HG02759 (cell line): ENCODE measurements around the gene UBC.
"Not testable (repeated sequence)": the region's sequence is repeated elsewhere in the genome, so short reads cannot be mapped to it uniquely, and the experiment has no call there.

ENCODE experiments used
- ATAC-seq: cut with Tn5 transposase; IDR thresholded peaks from one replicate; pipeline ENCODE4 v1.9.1; 2021; ENCODE audit warnings: mild to moderate bottlenecking, moderate library complexity; ENCODE audit not compliant: unreplicated experiment

Gene UBC

DNA sequence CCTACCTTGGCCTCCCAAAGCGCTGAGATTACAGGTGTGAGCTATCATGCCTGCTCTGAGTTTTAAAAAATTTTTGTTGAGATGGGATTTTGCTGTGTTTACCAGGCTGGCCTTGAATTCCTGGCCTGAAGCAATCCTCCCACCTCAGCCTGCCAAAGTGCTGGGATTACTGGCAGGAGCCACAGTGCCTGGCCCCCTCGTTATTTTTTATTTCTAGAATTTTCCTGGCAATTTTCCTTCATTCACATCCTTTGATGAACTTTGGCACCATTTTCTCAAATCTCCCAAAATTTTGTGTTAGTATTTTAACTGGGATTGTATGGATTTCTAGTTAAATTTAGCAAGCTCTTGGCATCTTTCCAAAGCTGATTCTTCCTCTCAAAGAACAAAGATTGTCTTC, 26.2 kb downstream of the UBC start:
- ATAC-seq, result no peak

DNA sequence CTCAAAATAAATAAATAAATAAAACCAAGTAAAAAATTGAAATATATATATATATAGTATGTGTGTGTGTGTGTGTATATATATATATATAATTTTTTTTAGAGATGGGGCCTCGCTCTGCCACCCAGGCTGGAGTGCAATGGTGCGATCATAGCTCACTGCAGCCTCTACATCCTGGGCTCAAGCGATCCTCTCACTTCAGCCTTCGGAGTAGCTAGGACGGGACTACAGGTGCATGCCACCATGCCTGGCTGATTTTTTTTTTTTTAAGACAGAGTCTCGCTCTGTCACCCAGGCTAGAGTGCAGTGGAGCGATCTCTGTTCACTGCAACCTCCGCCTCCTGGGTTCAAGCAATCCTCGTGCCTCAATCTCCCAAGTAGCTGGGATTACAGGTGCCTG, 26.7 kb downstream of the UBC start:
- ATAC-seq, result not testable (repeated sequence)

DNA sequence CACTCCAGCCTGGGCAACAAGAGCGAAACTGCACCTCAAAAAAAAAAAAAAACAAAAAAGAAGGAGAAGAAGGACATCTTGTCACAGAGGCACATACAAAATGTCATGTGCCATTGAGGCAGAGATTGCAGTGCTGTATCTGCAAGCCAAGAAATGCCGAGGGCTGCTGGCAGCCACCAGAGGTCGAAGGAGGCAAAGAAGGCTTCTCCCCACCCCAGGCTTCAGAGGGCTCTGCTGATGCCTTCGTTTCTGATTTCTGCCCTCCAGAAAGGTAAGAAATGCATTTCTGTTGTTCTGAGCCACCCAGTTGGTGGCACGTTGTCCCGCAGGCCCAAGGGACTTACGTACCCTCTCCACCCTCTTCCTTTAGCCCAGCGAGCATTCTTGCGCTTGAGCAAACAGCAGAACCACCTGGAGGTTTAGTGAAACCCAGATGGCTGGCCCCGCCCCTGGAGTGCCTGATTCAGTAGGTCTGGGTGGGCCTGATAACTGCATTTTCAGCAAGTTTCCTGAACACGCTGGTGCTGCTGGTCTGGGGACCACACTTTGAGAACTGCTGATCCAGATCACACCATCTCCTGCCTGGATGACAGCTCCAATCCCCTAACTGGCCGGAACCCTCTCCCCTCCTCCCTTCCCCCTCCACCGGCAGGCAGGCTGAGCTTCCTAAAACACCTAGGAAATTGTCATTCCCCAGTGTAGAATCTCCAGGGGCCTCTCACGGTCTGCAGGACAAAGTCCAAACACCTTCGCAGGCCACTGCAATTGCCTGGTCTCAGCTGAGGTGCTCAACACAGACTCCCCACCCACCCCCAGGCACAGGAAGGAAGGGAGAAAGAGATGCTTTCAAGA, 29.6 kb downstream of the UBC start:
- ATAC-seq, result peak; percentile 94

DNA sequence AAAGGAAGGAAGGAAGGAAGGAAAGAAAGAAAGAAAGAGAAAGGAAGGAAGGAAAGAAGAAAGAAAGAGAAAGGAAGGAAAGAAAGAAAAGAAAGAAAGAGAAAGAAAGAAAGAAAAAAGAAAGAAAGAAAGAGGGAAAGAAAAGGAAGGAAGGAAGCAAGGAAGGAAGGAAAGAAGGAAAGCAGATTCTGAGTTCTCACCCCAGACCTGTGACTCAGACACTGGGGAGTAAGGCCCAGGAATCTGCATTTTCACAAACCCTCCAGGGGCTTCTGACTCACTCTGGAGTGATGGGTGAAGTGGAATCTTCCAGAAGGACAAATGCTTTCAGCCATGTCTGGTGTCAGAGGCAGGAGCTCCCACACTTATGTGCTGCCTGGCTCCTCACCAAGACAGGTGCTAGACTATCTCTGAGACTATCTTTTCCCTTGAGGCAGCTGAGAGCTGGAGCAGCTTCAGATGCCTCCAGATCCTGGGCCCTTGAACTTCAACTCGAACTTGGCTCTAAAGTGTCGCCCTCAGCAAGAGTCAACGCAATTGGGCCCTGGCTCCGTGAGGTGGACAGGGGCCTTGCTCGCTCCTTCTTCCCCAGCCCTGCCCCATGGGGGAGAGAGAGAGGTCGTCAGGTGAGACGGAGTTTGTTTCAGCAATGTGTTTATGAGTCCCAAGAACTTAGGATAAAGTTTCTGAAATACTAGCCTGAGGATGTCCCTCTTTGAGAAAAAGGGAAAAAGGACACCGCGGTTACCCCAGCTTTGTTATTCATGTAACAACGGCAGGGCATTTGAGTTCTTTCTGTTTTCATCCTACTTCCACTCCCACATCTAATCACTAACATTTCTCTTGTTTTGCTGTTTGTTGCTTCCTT, 31.0 kb downstream of the UBC start:
- no peak for ATAC-seq

DNA sequence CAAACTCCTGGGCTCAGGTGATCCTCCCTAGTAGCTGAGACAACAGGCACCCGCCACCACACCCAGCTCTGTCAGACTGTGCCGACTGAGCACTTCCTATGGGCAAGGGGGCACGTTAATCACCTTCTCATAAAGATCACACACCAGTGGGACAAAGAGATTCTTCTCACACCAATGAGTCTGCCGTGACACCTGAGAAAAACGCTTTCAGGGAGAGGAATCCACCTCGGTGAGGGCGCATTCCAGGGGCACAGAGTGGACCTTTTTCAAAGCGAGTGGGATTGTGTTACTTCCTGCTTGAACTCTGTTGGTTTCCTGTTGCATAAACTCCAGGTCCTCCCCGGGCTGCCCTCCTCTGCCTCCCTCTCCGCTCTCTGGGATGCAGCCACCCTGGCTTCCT, 33.3 kb downstream of the UBC start:
- no peak for ATAC-seq

DNA sequence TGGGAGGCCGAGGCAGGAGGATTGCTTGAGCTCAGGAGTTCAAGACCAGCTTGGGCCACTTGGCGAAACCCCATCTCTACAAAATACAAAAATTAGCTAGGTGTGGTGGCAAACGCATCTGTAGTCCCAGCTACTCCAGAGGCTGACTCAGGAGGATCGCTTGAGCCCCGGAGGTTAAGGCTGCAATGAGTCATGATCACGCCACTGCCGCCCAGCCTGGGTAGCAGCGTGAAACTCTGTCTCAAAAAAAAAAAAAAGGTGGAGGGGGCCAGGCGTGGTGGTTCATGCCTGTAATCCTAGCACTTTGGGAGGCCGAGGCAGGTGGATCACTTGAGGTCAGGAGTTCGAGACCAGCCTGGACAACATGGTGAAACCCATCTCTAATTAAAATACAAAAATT, 34.1 kb downstream of the UBC start:
- ATAC-seq, result not testable (repeated sequence)

DNA sequence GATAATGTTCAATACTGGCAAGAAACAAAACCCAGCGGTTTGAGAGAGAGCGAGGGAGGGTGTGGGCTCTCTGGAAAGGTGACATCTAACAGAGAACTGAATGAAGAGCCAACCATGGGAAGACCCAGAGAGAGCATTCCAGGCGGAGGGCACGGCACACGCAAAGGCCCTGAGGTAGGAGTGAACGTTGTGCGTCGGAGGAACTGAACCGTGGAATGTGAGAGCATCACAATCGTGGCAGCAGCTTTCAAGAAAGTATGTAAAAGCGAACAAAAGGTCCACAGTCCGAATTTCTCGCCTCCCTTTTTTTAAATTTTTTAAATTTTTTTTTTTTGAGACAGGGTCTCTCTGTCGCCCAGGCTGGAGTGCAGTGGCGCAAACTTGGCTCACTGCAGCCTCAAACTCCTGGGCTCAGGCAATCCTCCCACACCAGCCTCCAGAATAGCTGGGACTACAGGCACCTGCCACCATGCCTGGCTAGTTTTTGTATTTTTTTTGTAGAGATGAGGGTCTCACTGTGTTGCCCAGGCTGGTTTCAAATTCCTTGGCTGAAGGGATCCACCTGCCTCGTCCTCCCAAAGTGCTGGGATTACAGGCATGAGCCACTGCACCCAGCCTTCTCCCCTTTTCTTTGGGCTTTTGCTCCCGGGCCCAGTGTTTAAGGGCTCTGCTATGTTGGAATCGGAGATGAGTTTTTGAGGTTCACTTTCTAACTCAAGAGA, 35.5 kb downstream of the UBC start:
- no peak for ATAC-seq

DNA sequence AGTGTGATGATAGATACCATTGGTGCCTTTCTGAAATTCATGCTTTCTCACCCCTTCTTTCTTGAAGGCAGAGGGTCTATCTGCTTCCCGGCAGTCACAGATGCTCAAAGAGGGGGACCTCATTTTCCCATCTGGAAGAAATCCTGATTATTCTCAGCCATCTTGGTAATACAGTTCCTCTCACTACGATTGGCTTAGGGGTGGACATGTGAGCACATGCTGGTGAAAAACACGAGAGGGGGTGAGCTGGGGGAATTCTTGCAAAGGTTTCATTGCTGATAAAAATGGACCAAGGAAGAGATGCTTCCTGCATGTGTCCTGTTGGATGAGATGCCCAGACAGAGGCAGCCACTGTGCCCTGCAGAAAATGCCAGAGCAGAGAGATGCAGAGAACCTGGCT, 37.0 kb downstream of the UBC start:
- no peak for ATAC-seq

DNA sequence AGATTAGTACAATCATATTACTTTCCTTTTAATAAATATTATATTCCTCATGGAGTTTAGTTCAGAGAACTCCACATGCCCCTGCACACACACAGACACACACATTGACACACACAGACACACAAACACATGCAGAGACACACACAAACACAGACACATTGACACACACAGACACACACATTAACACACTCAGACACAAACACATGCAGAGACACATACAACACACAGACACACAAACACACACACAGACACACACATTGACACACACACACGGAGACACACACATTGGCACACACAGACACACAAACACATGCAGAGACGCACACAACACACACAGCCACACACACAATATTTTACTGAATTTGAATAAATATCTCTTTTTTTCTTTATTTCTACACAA, 38.3 kb downstream of the UBC start:
- ATAC-seq, result no peak

DNA sequence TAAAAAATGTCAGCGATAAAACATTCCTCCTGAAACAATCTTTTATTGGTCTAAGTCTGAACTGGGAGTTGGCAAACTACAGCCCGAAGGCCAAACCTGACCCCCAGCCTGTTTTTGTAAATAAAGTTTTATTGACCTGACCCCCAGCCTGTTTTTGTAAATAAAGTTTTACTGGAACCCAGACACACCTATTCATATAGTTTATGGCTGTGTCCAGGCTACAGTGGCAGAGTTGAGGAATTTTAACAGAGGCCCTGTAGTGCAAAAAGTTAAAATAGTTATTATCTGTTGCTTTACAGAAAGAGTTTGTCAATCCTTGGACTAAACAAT, 38.7 kb downstream of the UBC start:
- no peak for ATAC-seq

DNA sequence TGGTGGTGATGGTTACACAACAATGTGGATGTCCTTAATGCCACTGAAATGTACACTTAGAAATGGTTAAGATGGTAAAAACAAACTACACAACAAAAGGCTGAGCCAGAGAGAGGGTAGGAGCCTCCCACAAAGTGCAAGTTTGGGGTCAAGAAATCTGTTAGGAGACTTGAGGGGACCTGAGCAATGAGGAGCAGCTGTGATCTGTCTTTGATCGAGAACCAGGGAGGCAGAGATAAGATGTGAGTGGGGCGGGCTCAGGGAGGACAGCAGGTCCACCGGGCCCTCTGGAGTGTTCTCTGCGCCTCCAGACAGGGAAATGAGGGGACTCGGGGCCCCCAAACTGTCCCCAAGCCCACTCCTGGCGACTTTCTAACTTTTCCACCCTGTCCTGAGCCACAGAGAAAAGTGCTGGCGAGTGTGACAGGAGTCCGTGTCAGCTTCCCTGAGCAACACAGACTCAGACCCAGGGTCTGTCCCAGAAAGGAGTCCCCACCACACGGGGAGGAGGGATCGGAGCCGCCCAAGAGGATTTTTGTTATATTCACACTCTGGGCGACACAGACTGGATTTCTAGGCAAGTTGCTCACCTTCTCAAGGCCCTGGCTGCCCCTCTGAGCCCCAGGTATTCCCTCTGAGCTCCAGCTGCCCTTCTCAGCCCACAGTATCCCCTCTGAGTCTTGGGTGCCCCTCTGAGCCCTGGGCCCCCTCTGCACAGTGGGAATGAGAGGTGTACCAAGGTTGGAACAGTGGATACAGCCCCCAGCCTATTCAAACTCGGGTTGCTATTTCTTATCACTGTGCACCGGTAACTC, 39.3 kb downstream of the UBC start:
- no peak for ATAC-seq

DNA sequence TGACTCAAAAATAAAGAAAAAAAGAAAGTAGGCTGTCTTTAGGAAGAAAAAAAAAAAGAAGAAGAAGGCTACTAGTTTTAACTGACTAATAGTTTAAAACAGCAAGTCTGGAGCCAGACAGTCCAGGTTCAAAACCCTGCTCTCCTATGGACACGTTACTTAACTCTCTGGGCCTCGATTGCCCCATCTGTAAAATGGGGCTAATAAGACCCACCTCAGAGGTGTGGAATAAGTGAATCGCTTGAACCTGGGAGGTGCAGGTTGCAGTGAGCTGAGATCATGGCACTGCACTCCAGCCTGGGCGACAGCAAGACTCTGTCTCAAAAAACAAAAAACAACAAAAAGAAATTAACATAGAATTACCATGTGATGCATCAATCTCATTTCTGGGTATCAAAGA, 40.3 kb downstream of the UBC start:
- ATAC-seq, result no peak

DNA sequence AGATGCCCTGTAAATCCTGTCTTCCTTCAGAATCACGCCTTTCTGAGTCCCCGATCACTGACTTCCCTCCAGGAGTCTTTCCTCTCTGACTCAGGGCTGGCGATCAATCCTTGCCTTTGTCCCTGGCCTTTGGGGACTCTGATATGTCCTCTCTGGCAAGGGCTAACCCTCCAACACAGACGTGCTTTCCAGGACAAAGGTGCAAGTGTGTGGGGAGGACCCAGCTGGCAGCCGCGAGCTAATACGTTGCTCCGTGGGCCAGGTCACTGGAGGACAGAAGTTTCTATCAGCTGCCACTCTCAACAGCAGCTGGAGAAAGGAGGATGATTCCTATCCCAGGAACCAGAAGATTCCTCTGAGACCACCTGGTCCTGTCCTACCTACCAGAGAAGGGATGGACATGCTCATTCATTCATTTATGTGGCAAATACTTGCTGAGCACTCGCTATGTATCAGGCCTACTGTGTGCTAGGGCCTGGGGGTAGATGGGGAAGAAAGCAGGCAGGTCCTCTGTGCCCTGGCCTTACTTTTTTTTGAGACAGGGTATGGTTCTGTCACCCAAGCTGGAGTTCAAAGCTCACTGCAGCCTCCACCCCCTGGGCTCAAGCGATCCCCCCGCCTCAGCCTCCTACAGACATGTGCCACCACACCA, 42.3 kb downstream of the UBC start:
- ATAC-seq, result no peak

DNA sequence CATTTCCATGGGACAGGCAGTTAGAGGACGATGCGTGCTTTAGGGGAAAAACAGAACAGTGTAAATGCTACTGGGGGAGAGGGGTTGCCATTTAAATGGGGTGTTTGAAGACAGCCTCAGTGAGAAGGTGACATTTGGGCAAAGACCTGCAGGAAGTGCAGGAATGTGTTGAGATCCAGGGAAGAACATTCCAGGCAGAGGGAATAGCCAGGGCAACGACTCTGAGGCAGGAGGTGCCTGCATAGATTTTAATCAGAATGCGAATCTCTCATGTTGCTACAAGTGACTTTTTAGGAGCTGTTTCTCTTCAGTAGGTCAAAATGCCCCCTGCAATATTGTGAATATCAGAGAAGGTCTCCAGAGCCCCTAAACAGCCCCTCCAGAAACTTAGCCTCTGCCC, 43.2 kb downstream of the UBC start:
- ATAC-seq, result no peak

DNA sequence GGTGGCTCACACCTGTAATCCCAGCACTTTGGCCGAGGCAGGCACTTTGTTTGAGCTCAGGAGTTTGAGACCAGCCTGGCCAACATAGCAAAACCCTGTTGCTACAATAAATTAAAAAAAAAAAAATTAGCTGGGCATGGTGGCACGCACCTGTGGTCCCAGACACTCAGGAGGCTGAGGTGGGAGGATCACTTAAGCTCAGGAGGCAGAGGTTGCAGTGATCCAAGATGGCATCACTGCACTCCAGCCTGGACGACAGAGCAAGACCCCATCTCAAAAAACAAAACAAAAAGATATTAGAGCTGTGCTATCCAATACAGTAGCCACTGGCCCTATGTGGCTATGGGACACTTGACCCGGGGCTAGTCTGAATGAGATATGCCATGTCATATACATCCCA, 43.9 kb downstream of the UBC start:
- no peak for ATAC-seq

DNA sequence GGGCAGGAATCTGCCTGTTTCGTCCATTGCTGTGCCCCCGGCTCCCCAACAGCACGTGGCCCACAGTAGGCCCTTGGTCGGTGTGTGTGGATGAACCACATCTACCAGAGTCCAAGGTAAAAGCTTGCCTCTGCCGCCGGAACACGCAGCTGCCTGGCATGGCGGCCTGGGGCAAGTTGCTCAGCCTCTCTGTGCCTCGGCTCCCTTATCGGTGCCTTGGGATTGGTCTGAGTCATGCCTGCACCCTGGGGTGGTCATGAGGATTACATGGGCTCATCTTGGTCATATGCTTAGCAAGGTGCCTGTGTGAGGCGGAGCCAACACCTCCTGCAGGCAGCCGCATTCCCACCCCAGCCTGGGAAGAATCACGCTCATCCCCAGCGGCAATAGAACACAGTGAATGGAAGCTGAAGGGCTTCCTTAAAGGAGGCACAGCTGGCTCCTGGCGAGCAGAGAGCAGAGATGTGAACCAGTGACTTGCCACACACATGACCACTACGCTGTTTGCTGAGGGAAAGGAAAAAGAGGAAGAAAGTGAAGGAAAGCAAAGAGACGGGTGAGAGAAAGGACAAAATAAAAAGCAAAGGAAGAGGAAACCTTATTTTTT, 45.3 kb downstream of the UBC start:
- ATAC-seq, result no peak

DNA sequence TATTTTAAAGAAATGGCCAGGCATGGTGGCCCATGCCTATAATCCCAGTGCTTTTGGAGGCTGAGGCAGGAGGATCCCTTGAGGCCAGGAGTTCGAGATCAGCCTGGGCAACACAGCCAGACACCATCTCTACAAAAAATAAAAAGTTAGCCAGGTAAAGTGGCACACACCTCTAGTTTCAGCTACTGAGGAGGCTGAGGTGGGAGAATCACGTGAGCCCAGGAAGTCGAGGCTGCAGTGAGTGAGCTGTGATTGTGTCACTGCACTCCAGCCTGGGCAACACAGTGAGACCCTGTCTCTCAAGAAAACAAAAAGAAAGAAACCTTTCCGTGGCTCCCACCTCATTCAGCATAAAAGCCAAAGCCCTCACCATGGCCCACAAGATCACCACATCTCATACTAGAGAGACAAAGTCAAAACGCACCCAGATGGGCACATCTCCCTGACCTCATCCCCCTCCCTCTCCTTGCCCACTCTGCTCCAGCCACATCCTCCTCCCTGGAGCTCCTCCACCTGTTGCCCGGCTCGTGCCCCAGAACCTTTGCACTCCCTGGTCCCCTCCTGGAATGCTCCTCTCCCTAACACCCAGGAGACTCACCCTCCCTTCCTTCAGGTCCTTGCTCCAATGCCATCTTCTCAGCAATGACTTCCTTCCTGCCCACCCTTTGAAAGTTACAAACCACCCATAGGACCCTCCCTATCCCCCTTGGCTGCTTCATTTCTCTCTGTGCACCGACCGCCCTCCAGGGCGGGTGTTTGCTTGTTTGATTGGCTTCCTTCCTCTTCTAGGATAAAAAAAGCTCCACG, 46.0 kb downstream of the UBC start:
- no peak for ATAC-seq

DNA sequence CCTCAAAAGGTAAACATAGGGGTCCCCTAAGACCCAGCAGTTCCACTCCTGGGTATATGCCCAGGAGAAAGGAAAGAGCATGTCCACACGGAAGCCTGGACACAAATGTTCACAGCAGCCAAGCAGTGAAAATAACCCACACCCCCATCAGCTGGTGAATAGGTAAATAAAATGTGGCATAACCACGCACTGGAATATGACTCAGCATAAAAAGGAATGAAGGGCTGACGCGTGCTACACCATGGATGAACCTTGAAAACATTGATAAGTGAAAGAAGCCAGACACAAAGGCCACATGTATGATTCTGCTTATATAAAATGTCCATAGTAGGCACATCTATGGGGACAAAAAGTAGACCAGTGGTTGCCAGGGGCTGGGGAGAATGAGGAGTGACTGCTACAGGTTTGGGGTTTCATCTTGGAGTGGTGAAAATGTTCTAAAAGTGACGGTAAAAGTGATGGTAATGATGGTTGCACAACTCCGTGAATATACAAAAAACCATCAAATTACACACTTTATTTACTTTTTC, 47.0 kb downstream of the UBC start:
- ATAC-seq, result no peak

DNA sequence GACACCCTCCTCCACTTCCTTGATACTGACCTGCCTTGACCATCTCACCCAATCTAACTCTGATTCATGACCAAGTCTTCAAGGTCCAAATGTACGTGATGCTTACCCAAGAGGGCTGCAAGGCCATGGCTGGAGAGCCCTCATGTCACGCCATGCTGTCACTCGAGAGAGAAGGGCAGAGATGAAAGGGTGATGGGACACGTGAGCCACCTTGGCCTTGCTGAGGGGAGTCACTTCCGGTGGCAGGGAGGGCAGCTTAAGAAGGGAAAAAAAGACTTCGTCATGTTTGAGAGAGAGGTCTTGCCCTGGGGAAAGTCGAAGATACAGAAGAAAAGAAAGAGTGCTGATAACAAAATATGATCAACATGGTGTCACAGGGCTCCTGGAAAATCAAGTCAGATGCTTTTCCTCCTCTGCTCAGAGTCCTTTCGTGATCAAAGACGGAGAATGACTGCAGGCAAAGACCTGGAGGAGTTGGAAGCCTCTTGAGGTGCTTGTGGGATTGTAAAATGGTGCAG, 47.5 kb downstream of the UBC start:
- no peak for ATAC-seq
